GM10248 (cell line): ENCODE data around the gene NT5DC1.

Experiments used
- CTCF ChIA-PET: fragments of 300-600 bp; sonication (Branson Sonifier 250); formaldehyde crosslinking; extraction: SDS; loops from one replicate; lab custom pipeline; 2021; ENCODE audit warnings: antibody characterized with exemption; lab: Yijun Ruan, JAX
- POLR2A ChIA-PET: fragments of 350-650 bp; sonication (Branson Sonifier 250); formaldehyde crosslinking; extraction: SDS; loops from one replicate; lab custom pipeline; 2020; ENCODE audit warnings: antibody characterized with exemption; lab: Yijun Ruan, JAX
- DNase-seq: peaks from one replicate; pipeline ENCODE4 v3.0.0; 2012; ENCODE audit errors: extremely low spot score
- TF ChIP-seq, protein P1 (sequence below): IDR thresholded peaks from 2 replicates; pipeline ENCODE4 v1.5.1; 2012; ENCODE audit warnings: mild to moderate bottlenecking, low read depth; ENCODE audit errors: extremely low read depth, missing control alignments, control extremely low read depth

Gene NT5DC1

GRCh38 chr6:116239256-116239655 is 138.6 kb downstream of the NT5DC1 start:
- no peak for DNase-seq
- ChIA-PET CTCF (interaction anchor here (1.6 kb wide), 1 partner anchor 10 kb away, joined by 5 read pairs; no protein-coding TSS in a partner anchor), POLR2A (no interaction called here)
- TF ChIP-seq, protein P1, sequence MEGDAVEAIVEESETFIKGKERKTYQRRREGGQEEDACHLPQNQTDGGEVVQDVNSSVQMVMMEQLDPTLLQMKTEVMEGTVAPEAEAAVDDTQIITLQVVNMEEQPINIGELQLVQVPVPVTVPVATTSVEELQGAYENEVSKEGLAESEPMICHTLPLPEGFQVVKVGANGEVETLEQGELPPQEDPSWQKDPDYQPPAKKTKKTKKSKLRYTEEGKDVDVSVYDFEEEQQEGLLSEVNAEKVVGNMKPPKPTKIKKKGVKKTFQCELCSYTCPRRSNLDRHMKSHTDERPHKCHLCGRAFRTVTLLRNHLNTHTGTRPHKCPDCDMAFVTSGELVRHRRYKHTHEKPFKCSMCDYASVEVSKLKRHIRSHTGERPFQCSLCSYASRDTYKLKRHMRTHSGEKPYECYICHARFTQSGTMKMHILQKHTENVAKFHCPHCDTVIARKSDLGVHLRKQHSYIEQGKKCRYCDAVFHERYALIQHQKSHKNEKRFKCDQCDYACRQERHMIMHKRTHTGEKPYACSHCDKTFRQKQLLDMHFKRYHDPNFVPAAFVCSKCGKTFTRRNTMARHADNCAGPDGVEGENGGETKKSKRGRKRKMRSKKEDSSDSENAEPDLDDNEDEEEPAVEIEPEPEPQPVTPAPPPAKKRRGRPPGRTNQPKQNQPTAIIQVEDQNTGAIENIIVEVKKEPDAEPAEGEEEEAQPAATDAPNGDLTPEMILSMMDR = no peak

DNA sequence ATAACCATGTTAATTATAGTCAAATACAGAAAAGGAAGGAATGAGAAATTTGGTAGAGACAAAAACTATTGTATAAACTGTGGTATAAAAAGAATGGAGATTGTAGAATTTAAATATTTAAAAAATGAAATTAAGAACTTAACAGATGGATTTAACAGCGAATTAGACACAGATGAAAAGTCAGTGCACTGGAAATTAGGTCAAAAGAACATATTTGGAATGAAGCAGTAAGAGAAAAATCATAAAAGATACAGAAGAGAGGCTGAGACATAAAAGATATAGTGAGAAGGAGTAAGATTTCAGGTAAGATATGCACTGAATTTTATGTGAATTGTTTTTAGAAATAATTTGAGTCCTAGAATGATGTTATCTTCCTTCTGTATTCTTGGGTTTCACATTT is 139.2 kb downstream of the NT5DC1 start:
- TF ChIP-seq, protein P1 = no peak
- POLR2A ChIA-PET = no interaction called here
- CTCF ChIA-PET = no interaction called here
- no peak for DNase-seq

DNA sequence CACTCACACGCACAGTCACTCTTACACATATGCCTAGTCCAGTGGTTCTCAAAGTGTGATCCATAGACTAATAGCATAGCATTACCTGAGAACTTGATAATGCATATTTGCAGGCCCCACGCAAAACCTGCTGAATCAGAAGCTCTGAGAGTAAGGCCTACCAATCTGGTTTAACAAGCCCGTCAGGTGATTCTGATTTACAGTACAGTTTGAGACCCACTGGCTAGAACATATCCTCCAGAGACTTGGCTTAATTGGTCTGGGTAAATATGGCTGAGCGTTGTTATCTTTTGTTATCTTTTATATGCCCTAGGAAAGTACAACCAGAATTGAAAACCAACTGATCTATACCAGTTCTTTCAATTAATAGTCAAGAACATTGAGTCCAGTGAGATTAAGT is 143.6 kb downstream of the NT5DC1 start:
- DNase-seq = no peak
- TF ChIP-seq, protein P1 = no peak
- ChIA-PET POLR2A (no interaction called here), CTCF (interaction anchor here (1.9 kb wide), 1 partner anchor 24 kb away, joined by 9 read pairs; no protein-coding TSS in a partner anchor)

DNA sequence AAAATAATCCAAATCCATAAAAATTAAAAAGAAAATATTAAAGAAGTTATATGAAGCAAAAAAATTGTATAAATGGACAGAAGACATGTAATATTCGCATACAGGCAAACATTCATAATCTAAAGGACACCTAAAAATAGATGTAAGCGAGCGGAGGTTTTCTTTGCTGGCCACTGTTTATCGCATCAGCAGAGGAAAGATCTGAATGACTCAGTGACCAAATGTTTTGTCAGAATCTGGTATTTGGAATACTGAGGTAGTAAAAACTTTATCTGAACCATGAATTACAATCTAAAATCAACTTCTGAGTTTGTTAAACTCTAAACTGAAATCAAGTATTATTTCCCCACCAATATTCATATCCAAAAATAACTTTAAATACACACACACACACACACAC is 145.4 kb downstream of the NT5DC1 start:
- ChIA-PET CTCF (interaction anchor here (1.0 to 1.3 kb wide), 4 partner anchors 12 to 289 kb away, joined by 3 to 4 read pairs (median 4); no protein-coding TSS in a partner anchor), POLR2A (no interaction called here)
- no peak for DNase-seq
- TF ChIP-seq, protein P1 = no peak

DNA sequence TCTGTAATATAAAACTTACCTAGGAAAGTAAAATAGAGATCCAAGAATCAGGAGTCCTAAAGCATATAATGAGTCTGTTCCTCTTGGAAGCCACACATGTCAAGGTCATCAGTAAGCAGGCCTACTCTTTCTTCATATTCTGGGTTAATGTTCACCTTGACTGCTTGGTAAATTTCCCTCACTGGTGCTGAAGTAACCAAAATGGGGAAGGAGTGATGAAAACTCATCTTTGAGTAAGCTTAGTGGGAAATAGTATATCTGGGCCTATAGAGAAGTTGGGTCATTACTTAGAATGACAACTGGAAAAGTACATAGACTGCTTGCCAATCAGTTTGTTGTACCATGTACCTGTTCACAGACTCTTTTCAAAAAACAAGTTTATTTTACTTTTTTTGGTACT is 146.6 kb downstream of the NT5DC1 start:
- POLR2A ChIA-PET = no interaction called here
- TF ChIP-seq, protein P1 = no peak
- CTCF ChIA-PET = interaction anchor here (1.2 to 1.6 kb wide), 2 partner anchors 13 to 24 kb away, joined by 3 read pairs; no protein-coding TSS in a partner anchor
- DNase-seq = no peak

- TF ChIP-seq, protein P1 = no peak
- no peak for DNase-seq
- CTCF ChIA-PET = interaction anchor here (1.6 kb wide), 1 partner anchor 14 kb away, joined by 3 read pairs; no protein-coding TSS in a partner anchor
- POLR2A ChIA-PET = no interaction called here
These were observed 147.9 kb downstream of the NT5DC1 start for GRCh38 chr6:116248577-116248976.
